ENCODE data around the gene GALNT9.
"Not testable (repeated sequence)": the region's sequence is repeated elsewhere in the genome, so short reads cannot be mapped to it uniquely, and the experiment has no call there.

GALNT9 gene

GRCh38 chr12:132358241-132359225 is 29.1 kb upstream of the GALNT9 start:
- DNase-seq = not testable (repeated sequence)

GRCh38 chr12:132357623-132358186 is 28.3 kb upstream of the GALNT9 start:
- no peak for DNase-seq

DNA sequence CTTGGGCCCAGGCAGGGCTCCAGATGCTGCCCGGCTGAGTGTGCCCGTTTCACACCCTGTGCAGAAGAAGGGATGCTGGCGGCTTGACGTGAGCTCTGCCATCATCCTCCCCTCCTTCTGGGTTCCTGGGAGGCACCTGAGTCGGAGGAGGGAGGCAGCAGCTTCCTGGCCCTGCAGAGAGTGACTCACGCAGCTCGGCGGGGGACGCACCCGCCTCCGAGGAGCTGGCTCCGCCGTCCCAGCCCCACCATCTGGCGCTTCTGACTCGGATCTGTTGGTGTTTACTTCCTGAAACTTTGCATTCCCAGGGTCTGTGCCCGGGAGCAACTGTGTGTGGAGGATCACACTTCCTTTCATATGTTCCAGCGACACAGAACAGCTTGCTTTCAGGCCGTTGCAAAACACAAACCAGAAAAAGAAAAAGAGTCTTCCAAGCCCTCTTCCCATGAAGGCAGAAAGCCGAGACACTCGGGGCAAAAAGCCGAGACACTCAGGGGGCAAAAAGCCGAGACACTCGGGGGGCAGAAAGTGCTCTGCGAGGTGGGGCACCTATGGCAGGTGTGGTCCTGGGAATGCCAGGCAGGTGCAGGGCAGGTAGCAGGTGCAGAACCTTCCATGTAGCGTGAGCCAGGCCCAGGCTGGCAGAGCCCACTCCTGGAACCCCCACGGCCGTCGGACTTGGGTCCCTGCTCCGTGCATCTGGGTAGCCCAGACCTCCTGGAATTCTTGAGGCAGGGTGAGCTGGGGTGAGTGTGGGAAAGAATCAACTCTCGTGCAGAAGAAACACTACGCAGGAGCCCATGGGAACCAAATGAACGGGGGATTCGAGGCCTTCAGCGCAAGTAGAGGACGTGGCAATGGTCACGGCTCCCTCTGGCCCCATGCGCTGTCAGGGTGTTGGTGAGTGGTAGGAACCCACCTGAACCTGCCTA is 27.6 kb upstream of the GALNT9 start:
- DNase-seq = peak; percentile 98

DNA sequence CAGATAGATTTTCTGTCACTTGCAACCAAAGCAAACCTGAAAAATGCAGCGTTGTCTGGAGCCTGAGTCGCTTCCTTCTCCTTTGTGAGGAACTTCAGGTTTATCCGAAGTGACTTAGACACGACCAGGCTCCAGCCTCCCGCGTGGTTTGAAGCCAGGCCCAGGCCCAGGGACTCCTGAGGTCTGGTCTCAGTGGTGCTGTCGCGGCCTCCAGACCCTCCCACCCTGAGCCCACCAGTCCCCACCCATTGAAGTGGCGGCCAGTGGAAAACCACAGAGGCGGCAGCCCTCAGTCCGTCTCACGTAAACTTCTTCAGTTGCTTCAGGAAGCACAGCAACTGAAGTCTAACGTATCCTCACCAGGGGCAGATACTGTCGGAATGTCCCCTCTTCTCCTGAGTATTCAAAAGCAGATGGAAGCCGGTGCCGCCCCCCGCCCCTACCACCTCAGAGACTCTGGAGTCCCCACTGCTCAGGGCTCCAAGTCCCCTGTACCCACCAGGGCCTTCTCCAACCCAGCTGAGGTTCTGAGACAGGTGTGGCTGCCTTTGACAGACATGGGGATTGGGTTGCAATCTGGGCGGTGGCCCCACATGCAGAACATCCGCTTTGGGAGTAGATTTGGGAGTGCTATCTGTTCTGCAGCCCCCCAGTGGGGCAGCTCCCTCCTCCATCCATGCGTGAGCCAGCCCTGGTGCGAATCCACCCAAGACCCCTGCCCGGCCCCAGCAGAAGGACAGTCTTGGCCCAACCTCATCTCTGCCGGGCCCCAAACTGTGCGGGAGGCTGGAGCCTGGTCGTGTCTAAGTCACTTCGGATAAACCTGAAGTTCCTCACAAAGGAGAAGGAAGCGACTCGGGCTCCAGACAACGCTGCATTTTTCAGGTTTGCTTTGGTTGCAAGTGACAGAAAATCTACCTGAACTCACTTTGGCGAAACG is 26.6 kb upstream of the GALNT9 start:
- DNase-seq = no peak

DNA sequence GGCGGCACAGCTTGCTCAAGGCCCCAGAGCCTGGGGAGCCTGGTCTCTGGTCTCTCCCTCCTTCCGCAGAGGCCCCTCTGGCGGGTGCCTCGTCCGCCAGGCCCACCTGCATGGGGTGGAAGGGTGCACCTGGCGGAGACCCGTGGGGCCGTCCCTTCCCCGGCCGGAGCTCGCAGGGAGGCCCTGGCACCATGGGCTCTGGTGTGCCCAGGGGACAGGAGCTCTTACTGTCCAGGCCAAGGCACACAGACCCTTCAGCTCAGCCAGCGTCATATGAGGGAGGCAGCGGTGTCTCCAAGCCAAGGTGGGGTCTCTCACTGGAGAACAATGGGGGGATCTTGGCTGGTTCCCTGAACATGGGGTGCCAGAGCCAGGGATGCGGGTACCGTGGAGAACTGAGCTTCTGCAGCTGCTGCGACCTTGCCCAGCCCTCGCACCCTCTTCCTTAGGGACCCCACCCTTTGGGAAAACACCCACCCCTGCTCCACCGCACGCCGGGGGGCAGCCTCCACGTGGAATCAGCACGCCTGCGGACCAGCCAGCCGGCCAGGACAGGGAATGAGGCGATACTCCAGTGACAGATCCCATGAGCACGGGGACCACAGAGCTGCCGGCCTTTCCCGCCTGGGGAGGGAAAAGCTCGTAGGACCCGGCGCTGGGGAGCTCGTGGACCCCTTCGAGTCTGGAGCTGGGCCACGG is 25.7 kb upstream of the GALNT9 start:
- DNase-seq = no peak

- DNase-seq = no peak
These were observed 25.0 kb upstream of the GALNT9 start for GRCh38 chr12:132354211-132354981.

GRCh38 chr12:132353811-132354210 is 24.4 kb upstream of the GALNT9 start:
- DNase-seq = no peak

GRCh38 chr12:132352896-132353800 is 23.8 kb upstream of the GALNT9 start:
- DNase-seq = no peak

- no peak for DNase-seq
These were observed 22.5 kb upstream of the GALNT9 start for GRCh38 chr12:132351751-132352495.

- DNase-seq = no peak
These were observed 20.2 kb upstream of the GALNT9 start for GRCh38 chr12:132349501-132350131.

DNA sequence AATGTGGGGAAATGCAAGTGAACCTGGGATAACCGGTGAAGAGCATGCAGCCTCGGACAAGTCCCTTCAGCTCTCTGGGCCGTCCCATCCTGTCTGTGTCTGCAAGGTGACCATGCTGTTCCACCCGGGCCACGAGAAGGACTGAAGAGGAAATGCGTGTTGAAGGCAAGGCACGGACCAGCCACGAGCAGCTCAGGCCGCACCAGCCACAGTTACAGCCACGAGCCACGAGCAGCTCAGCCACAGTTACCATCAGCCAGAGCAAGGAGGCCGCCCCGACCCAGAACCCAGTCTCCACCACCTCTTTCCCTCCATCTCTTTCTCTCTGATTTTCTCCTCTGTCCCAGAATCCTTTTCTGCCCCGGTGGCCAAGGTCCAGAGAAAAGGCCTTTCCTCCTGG is 18.8 kb upstream of the GALNT9 start:
- no peak for DNase-seq

DNA sequence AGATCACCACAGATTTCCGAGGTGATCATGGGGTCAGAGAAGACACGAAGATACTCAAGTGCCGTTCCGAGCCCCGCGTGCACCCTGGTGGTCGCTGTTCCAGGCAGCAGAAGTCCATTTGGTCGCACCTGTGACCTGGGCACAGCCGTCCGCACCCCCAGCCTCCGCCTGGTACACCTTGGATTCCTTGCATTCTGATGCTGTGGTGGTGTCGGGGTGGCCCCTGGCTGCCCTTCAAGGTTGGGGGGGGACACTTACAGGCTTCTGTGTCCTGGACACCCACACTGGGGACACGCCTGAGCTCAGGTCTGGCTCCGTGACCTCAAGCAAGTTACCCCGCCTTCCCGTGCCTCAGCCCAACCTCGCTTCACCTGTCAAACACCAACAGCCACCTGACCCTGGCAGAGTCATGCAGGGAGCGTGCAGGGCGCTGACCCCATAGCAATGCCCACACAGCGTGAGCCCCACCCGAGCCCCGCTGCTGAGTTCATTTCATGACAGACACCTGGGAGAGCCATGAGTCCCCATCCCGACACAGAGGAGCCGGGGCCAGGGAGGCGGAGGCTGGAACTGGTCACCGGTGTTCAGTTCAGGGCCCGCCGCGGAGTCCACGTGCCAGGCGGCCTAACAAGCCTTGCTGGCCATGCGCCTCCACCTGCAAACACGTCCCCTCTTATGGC is 17.9 kb upstream of the GALNT9 start:
- no peak for DNase-seq

GRCh38 chr12:132346471-132347175 is 17.2 kb upstream of the GALNT9 start:
- DNase-seq = no peak

DNA sequence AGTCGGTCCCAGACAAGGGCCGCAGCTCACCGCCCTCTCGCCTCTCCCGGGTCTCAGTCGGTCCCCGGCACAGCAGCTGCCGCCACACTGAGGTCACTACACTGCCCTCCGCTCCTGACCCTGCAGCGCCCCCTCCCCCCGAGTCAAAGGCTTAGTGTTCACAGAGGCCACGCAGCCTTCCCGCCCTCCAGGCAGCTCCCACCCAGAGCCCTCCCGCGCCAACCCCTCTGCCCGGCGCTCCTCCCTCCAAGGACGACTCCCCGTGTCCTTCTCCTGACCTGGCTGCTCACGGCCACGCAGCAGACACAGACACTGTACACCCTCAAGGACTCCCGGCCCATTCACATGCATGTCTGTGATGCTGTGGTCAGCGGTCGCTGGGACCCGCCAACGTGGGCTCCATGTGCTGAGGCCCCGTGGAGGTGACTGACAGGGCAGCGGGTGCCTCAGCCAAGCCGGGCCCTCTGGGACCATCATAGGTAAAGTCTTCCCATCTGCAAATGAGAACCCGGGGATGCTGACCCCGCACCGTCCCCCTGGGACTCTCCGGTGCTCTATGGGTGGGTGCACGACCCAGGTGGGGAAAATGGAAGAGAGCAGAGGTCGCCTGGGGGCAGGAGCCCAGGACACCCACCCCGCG is 16.3 kb upstream of the GALNT9 start:
- no peak for DNase-seq

GRCh38 chr12:132345126-132345525 is 15.7 kb upstream of the GALNT9 start:
- DNase-seq = no peak

- no peak for DNase-seq
These were observed 15.2 kb upstream of the GALNT9 start for GRCh38 chr12:132344601-132345000.
